Measurements from ENCODE around the gene SAMD8.

DNA sequence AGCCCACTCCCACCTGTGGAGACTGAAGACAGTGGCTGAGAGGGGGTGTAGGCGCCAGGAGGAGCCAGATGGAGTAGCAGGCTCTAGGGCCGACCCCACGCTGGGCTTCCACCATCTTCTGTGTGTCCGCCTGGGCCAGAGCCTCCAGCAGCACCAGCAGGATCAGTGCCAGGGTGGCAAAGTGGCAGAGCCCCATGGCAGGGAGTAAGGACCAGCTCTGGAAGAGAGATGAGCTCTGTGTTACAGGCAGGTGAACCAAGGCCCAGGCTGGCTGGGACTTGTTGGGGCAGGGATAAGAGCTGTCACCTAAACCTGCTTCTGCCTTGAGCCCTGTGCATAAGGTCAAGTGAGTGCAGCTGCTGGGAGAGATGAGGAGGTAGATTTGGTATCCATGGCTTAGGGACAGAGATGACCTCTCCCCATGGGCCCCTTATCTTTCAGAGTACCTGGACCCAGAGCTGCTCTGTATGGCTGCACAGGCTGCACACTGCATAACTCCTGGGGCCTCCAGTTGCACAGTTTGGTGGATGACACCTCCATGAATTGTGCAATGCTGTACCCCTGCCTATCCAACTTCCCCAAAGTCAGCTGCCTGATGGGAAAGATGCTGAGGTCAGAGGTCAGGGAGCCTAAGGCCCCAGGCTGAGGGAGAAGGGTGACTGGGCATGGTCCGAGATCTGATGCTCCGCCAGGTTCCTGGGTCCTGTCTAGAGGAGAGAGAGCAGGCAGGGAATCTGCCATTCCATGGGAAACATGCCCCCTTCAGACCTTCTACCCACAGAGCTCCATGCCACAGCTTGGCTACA, 7.4 kb upstream of the SAMD8 start:
- TF ChIP-seq EZH2 (IDR thresholded peaks at IDR 0.05; ENCODE audit: low read depth, low read length, severe bottlenecking) (no peak), EP300 (IDR thresholded peaks at IDR 0.05; ENCODE audit: borderline replicate concordance in 1 of 2, low read depth in 2 of 2, low read length in 2 of 2) (no peak), POLR2A (IDR thresholded peaks at IDR 0.05; ENCODE audit: control extremely low read depth in 1 of 2, low read depth in 2 of 2, low read length in 2 of 2) (no peak), RAD21 (IDR thresholded peaks at IDR 0.05 in 1 of 2, conservative IDR thresholded peaks at IDR 0.05 in 1 of 2; ENCODE audit: low read depth in 2 of 2, low read length in 2 of 2) (no peak)
- TF ChIP-seq, protein P1, sequence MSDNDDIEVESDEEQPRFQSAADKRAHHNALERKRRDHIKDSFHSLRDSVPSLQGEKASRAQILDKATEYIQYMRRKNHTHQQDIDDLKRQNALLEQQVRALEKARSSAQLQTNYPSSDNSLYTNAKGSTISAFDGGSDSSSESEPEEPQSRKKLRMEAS (IDR thresholded peaks at IDR 0.05): no peak
- TF ChIP-seq, protein P2, sequence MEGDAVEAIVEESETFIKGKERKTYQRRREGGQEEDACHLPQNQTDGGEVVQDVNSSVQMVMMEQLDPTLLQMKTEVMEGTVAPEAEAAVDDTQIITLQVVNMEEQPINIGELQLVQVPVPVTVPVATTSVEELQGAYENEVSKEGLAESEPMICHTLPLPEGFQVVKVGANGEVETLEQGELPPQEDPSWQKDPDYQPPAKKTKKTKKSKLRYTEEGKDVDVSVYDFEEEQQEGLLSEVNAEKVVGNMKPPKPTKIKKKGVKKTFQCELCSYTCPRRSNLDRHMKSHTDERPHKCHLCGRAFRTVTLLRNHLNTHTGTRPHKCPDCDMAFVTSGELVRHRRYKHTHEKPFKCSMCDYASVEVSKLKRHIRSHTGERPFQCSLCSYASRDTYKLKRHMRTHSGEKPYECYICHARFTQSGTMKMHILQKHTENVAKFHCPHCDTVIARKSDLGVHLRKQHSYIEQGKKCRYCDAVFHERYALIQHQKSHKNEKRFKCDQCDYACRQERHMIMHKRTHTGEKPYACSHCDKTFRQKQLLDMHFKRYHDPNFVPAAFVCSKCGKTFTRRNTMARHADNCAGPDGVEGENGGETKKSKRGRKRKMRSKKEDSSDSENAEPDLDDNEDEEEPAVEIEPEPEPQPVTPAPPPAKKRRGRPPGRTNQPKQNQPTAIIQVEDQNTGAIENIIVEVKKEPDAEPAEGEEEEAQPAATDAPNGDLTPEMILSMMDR (IDR thresholded peaks at IDR 0.05; ENCODE audit: control extremely low read depth in 1 of 3, insufficient read depth in 1 of 3, low read depth in 1 of 3, low read length in 3 of 3): no peak

Measured in H1 (cell line).